Ramos (cell line): ENCODE results near the gene ARL15.

Source experiments
- in situ Hi-C: fragments of 300-500 bp; cut with MboI; formaldehyde crosslinking; loops from one replicate; pipeline ENCODE4 v1.14.3; 2022; ENCODE audit warnings: low sequenced_read_pairs; ENCODE audit not compliant: unreplicated experiment

The ARL15 gene

GRCh38 chr5:54176066-54176830, 134.1 kb downstream of the ARL15 start:
- in situ Hi-C loops: no loop called here

GRCh38 chr5:54173251-54173650, 137.1 kb downstream of the ARL15 start:
- in situ Hi-C loops: no loop called here

GRCh38 chr5:54171645-54172384, 138.6 kb downstream of the ARL15 start:
- in situ Hi-C loops: no loop called here

- in situ Hi-C loops: no loop called here
Observed at GRCh38 chr5:54165687-54166086, 144.7 kb downstream of the ARL15 start.

GRCh38 chr5:54162184-54162583, 148.2 kb downstream of the ARL15 start:
- in situ Hi-C loops: no loop called here

GRCh38 chr5:54160329-54160728, 150.0 kb downstream of the ARL15 start:
- in situ Hi-C loops: no loop called here

- in situ Hi-C loops: no loop called here
Observed at GRCh38 chr5:54159893-54160195, 150.5 kb downstream of the ARL15 start.

GRCh38 chr5:54159153-54159892, 151.1 kb downstream of the ARL15 start:
- in situ Hi-C loops: no loop called here

- in situ Hi-C loops: no loop called here
Observed at GRCh38 chr5:54156577-54156976, 153.8 kb downstream of the ARL15 start.

GRCh38 chr5:54150841-54151240, 159.5 kb downstream of the ARL15 start:
- in situ Hi-C loops: no loop called here

- in situ Hi-C loops: no loop called here
Observed at GRCh38 chr5:54148858-54149257, 161.5 kb downstream of the ARL15 start.

GRCh38 chr5:54148067-54148845, 162.1 kb downstream of the ARL15 start:
- in situ Hi-C loops: no loop called here

- in situ Hi-C loops: no loop called here
Observed at GRCh38 chr5:54146916-54147315, 163.5 kb downstream of the ARL15 start.

GRCh38 chr5:54146390-54146789, 164.0 kb downstream of the ARL15 start:
- in situ Hi-C loops: no loop called here

- in situ Hi-C loops: no loop called here
Observed at GRCh38 chr5:54140247-54140840, 170.0 kb downstream of the ARL15 start.

- in situ Hi-C loops: no loop called here
Observed at GRCh38 chr5:54136516-54137440, 173.6 kb downstream of the ARL15 start.

- in situ Hi-C loops: no loop called here
Observed at GRCh38 chr5:54135042-54135441, 175.3 kb downstream of the ARL15 start.

GRCh38 chr5:54133917-54134316, 176.5 kb downstream of the ARL15 start:
- in situ Hi-C loops: no loop called here

GRCh38 chr5:54120473-54120872, 189.9 kb downstream of the ARL15 start:
- in situ Hi-C loops: no loop called here
